MM.1S (cell line): Measurements from ENCODE around the gene ELMO1.

Experiments used
- CTCF ChIP-seq: fragments of 300-600 bp; sonication (generic); IDR thresholded peaks from 2 replicates; pipeline ENCODE4 v1.5.1; 2016; ENCODE audit warnings: antibody characterized with exemption, low read length, mixed read lengths
- EZH2 ChIP-seq: fragments of 300-600 bp; sonication (generic); optimal IDR thresholded peaks from 2 replicates; pipeline ENCODE3; 2017; ENCODE audit warnings: low read depth, mild to moderate bottlenecking, antibody characterized with exemption, low read length, mixed read lengths
- EZH2phosphoT487 ChIP-seq: fragments of 300-600 bp; sonication (generic); IDR thresholded peaks from 2 replicates; pipeline ENCODE4 v1.6.1; 2018; ENCODE audit warnings: antibody characterized with exemption, low read length

- TF ChIP-seq EZH2phosphoT487 (no peak), CTCF (peak; percentile 16; the same call in 1 of the 2 replicates), EZH2 (no peak)
These were observed 193.2 kb downstream of the ELMO1 start for GRCh38 chr7:37255327-37255944.
